IMR-90 (cell line): Measurements from ENCODE around the gene ALG1. TPM values are rescaled to one million over a fixed set of nuclear protein-coding genes. Genes with fewer than 3 reads are reported as not detected.

ENCODE experiments used
- ATAC-seq: fragments of 200-7000 bp; cut with Tn5 transposase; 2 replicates; pipeline ENCODE4 v1.9.1; 2020; ENCODE audit warnings: low read depth, mild to moderate bottlenecking, moderate library complexity
- BruUV-seq: library from RNA; stranded (reverse); fragments of 400-500 nt; replicated peaks from 2 replicates; lab custom pipeline; 2021; lab: Mats Ljungman, UMichigan
- CTCF ChIA-PET: fragments of 300-600 bp; formaldehyde crosslinking; extraction: SDS; loops from one replicate; lab custom pipeline; 2021; ENCODE audit warnings: antibody characterized with exemption; lab: Yijun Ruan, JAX
- POLR2A ChIA-PET: fragments of 300-600 bp; sonication (Branson Sonifier 250); formaldehyde crosslinking; loops from one replicate; lab custom pipeline; 2022; ENCODE audit warnings: antibody characterized with exemption; ENCODE audit not compliant: unreplicated experiment; lab: Charles Lee
- DNase-seq: peaks from one replicate; pipeline ENCODE4 v3.0.0; 2013
- H2AFZ ChIP-seq: replicated peaks from 2 replicates; pipeline ENCODE3; 2013; ENCODE audit warnings: low read length, mild to moderate bottlenecking; ENCODE audit not compliant: poor library complexity
- H2AK5ac ChIP-seq: 2 replicates; pipeline ENCODE4 v1.6.1; 2013; ENCODE audit warnings: low read depth, low read length, inconsistent platforms
- H2AK9ac ChIP-seq: replicated peaks from 2 replicates; pipeline ENCODE3; 2013; ENCODE audit warnings: mild to moderate bottlenecking, low read depth, low read length, moderate library complexity; ENCODE audit not compliant: poor library complexity
- H2BK120ac ChIP-seq: 2 replicates; pipeline ENCODE4 v1.6.1; 2013; ENCODE audit warnings: low read depth, low read length, inconsistent platforms
- H2BK15ac ChIP-seq: 3 replicates; pipeline ENCODE4 v1.6.1; 2013; ENCODE audit warnings: low read depth, low read length, inconsistent platforms
- H2BK20ac ChIP-seq: 2 replicates; pipeline ENCODE4 v1.6.1; 2013; ENCODE audit warnings: low read depth, mild to moderate bottlenecking, inconsistent platforms, low read length, moderate library complexity
- H2BK5ac ChIP-seq: 2 replicates; pipeline ENCODE4 v1.6.1; 2013; ENCODE audit warnings: mild to moderate bottlenecking, low read depth, low read length, inconsistent platforms; ENCODE audit not compliant: poor library complexity, severe bottlenecking
- H3K14ac ChIP-seq: replicated peaks from 2 replicates; pipeline ENCODE4 v1.6.1; 2013; ENCODE audit warnings: low read depth, low read length, inconsistent platforms
- H3K18ac ChIP-seq: 2 replicates; pipeline ENCODE4 v1.6.1; 2013; ENCODE audit warnings: low read depth, low read length, control low read depth
- H3K23ac ChIP-seq: 2 replicates; pipeline ENCODE4 v1.6.1; 2013; ENCODE audit warnings: low read depth, low read length, inconsistent platforms
- H3K27ac ChIP-seq: 2 replicates; pipeline ENCODE4 v1.5.1; 2013; ENCODE audit warnings: mild to moderate bottlenecking, control low read depth, low read length; ENCODE audit not compliant: insufficient read depth
- H3K27me3 ChIP-seq: 2 replicates; pipeline ENCODE4 v1.6.1; 2013; ENCODE audit warnings: low read length; ENCODE audit not compliant: control insufficient read depth, insufficient read depth
- H3K36me3 ChIP-seq: 2 replicates; pipeline ENCODE4 v1.6.1; 2013; ENCODE audit warnings: low read length, mixed read lengths; ENCODE audit not compliant: control insufficient read depth, insufficient read depth
- H3K4ac ChIP-seq: 2 replicates; pipeline ENCODE4 v1.6.1; 2013; ENCODE audit warnings: low read depth, low read length, inconsistent platforms
- H3K4me1 ChIP-seq: 2 replicates; pipeline ENCODE4 v1.6.1; 2013; ENCODE audit warnings: low read length, mixed read lengths; ENCODE audit not compliant: control insufficient read depth, insufficient read depth
- H3K4me2 ChIP-seq: 2 replicates; pipeline ENCODE4 v1.6.1; 2013; ENCODE audit warnings: low read depth, mild to moderate bottlenecking, control low read depth, low read length, moderate library complexity
- H3K4me3 ChIP-seq: 2 replicates; pipeline ENCODE4 v1.5.1; 2013; ENCODE audit warnings: low read depth, mild to moderate bottlenecking, control low read depth, low read length, moderate library complexity; ENCODE audit not compliant: insufficient read depth
- H3K56ac ChIP-seq: 2 replicates; pipeline ENCODE4 v1.6.1; 2013; ENCODE audit warnings: low read length, inconsistent platforms; ENCODE audit not compliant: insufficient read depth; ENCODE audit errors: extremely low read depth
- H3K79me1 ChIP-seq, 2 experiments: 2 replicates each; pipeline ENCODE4 v1.6.1; 2013; ENCODE audit warnings: low read length in 2 of 2, inconsistent platforms in 1 of 2, low read depth in 1 of 2
- H3K9ac ChIP-seq: 2 replicates; pipeline ENCODE4 v1.6.1; 2013; ENCODE audit warnings: low read depth, low read length, control low read depth
- H3K9me1 ChIP-seq: 2 replicates; pipeline ENCODE4 v1.6.1; 2013; ENCODE audit warnings: low read length, inconsistent platforms; ENCODE audit not compliant: insufficient read depth
- H3K9me3 ChIP-seq: 2 replicates; pipeline ENCODE4 v1.6.1; 2013; ENCODE audit warnings: low read length; ENCODE audit not compliant: control insufficient read depth, insufficient read depth
- H4K20me1 ChIP-seq: 2 replicates; pipeline ENCODE4 v1.6.1; 2013; ENCODE audit warnings: low read length, inconsistent platforms; ENCODE audit not compliant: insufficient read depth
- H4K5ac ChIP-seq: 2 replicates; pipeline ENCODE4 v1.6.1; 2013; ENCODE audit warnings: mild to moderate bottlenecking, low read depth, low read length, control low read depth
- H4K8ac ChIP-seq, 2 experiments: 2 replicates each; pipeline ENCODE4 v1.6.1; 2013; ENCODE audit warnings: low read depth in 2 of 2, low read length in 2 of 2, control low read depth in 1 of 2, inconsistent platforms in 1 of 2
- H4K91ac ChIP-seq: 2 replicates; pipeline ENCODE4 v1.6.1; 2013; ENCODE audit warnings: low read depth, low read length, inconsistent platforms; ENCODE audit not compliant: insufficient read depth
- ELK1 ChIP-seq: fragments of 150-350 bp; IDR thresholded peaks from 2 replicates; pipeline ENCODE4 v1.6.1; 2016; ENCODE audit warnings: low read depth, mild to moderate bottlenecking, low read length, moderate library complexity, borderline replicate concordance
- MXI1 ChIP-seq: IDR thresholded peaks from 2 replicates; pipeline ENCODE4 v1.6.1; 2012; ENCODE audit warnings: low read depth, mild to moderate bottlenecking, low read length, moderate library complexity, borderline replicate concordance
- RFX5 ChIP-seq: IDR thresholded peaks from 2 replicates; pipeline ENCODE4 v1.8.0; 2012; ENCODE audit warnings: low read depth, mild to moderate bottlenecking, low read length, moderate library complexity
- WGBS, 2 experiments: methylation state at CpG; one replicate each; pipeline versions ENCODE4 v1.1.5 to v1.1.7; 2013; ENCODE audit warnings: missing lambda C conversion rate in 2 of 2; ENCODE audit not compliant: insufficient read length in 1 of 2; ENCODE audit errors: extremely low coverage in 2 of 2; 5-methylcytosine and 5-hydroxymethylcytosine counted together
- dilution Hi-C: fragments of 300-500 bp; cut with HindIII; formaldehyde crosslinking; loops from one replicate; pipeline ENCODE4 v1.14.3; 2018; ENCODE audit warnings: low sequenced_read_pairs; ENCODE audit not compliant: unreplicated experiment
- in situ Hi-C: fragments of 300-500 bp; cut with MboI; formaldehyde crosslinking; loops from 3 replicates; pipeline ENCODE4 v1.14.3; 2019; ENCODE audit warnings: low sequenced_read_pairs, inconsistent platforms, mixed read lengths
- intact Hi-C: fragments of 100-400 bp; cut with micrococcal nuclease; formaldehyde crosslinking; loops from 2 replicates; pipeline ENCODE4 v1.10.0; 2022
- polyA plus RNA-seq, 3 experiments: library from polyadenylated mRNA; depleted of rRNA; stranded (reverse); fragments of >200 nt; gene quantifications; 2 replicates each; pipeline ENCODE4 v1.2.3, GENCODE V29; 2012; ENCODE audit warnings: low replicate concordance in 1 of 3
- total RNA-seq: library from RNA; depleted of rRNA; stranded (reverse); fragments of >200 nt; gene quantifications from 2 replicates; pipeline ENCODE4 v1.2.3, GENCODE V29; 2012

Gene ALG1
- total and polyA plus RNA-seq, 2 of the 4 experiments (the other 2 are of a cell fraction): 30.9 to 41.0 TPM

- ATAC-seq (no peak), DNase-seq (no peak)
- Histone ChIP-seq H3K56ac (no peak overlapping the region), H4K91ac (no peak overlapping the region), H3K18ac (no peak overlapping the region), H4K20me1 (no peaks in the 10 kb centered on the region), H3K14ac (no peak overlapping the region), H3K4me3 (no peak overlapping the region), H2BK120ac (no peak overlapping the region), H3K27ac (no peak overlapping the region), H2AFZ (no peak overlapping the region), H2AK9ac (no peak overlapping the region), H4K5ac (no peak overlapping the region), H2AK5ac (no peak overlapping the region), H3K9ac (no peak overlapping the region), H2BK15ac (no peak overlapping the region), H3K27me3 (peaks cover 12% of the 10 kb centered on the region), H3K23ac (no peak overlapping the region), H3K9me3 (no peaks in the 10 kb centered on the region), H3K4me1 (no peaks in the 10 kb centered on the region; the same call in 1 of the 2 replicates), H2BK5ac (no peak overlapping the region), H3K4ac (no peak overlapping the region), H3K36me3 (no peaks in the 10 kb centered on the region), H3K9me1 (no peaks in the 10 kb centered on the region), H3K79me1 (no peaks in the 10 kb centered on the region), H2BK20ac (no peak overlapping the region), H3K4me2 (no peak overlapping the region), H4K8ac (no peak overlapping the region)
- in situ Hi-C loops: no loop called here
- dilution Hi-C loops: no loop called here
- CTCF ChIA-PET: no interaction called here
- BruUV-seq: no TSS peak
- TF ChIP-seq ELK1: no peak
- TF ChIP-seq MXI1: no peak
- no peak for TF ChIP-seq RFX5
- POLR2A ChIA-PET: no interaction called here
- 20% methylated on average over 1 of the region's 6 CpGs; no CpG with 5 or more reads in 1 of the 2 experiments for WGBS, 2 experiments
- intact Hi-C loops: no loop called here
These were observed 12.1 kb upstream of the ALG1 start for GRCh38 chr16:5059386-5060072.
